CD4-positive, alpha-beta T cell treated with Interleukin-6 for 4 hours (primary cell): ENCODE data around the gene VIPAS39.

ENCODE experiments used
- DNase-seq: peaks from one replicate; pipeline ENCODE4 v3.0.0-alpha.2; 2020; ENCODE audit warnings: mixed read lengths

VIPAS39 gene

DNA sequence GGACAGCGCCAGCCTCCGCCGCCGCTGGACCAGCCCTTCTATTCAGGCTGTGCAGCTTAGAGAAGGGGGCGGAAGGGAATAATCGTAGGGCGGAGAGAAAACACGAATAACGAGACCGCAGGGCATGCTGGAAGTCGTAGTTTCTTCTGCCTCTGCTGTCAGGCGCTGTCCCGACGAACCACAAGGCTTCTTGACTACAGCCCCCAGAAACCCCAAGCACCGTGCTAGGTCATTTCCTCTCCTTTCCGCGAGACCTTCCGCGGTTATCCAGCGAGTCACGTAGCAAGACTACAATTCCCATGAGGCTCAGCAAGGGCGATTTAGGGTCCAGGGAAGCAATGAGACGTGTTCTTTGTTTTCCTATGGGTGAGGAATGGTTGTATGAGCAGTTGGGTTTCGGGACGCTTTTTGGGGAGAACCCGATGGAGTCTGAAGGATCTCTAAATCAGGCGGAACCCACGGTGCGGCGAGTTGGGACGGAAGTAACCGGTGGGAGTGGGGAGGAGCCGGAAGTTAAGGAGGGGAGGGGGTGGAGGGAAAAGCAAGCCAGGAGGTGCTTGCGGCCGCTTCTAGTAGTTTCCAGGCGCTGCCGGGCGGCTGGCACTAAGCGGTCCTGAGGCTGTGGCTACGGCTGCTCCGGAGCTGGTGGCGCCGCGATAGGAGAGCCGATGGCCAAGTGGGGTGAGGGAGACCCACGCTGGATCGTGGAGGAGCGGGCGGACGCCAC, at the start of gene VIPAS39, which contains the start of gene AHSA1:
Gene VIPAS39, minus strand, starts transcription at position 80 of the 727 bp plus-strand sequence. CDS start 3,499 bp downstream, outside the sequence.
Gene AHSA1, plus strand, starts transcription at position 572 of the 727 bp plus-strand sequence. Its CDS starts 97 bp downstream, at position 669.
- DNase-seq, result peak; percentile 93

DNA sequence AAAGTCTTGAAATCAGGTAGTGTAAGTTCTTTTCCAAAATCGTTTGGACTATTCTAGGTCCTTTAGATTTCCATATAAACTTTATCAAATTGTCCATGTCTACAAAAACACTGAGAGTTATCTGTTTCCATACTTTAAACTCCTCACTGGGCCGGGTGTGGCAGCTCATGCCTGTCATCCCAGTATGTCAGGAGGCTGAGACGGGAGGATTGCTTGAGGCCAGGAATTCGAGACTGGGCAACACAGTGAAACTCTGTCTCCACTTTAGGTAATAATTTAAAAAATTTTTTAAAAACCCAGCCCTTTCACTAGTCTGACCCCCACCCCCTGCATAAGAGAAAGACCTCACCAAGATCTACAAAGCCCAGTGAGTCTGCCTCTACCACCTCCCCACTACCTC, 47.6 kb upstream of the VIPAS39 start:
- DNase-seq, result no peak

DNA sequence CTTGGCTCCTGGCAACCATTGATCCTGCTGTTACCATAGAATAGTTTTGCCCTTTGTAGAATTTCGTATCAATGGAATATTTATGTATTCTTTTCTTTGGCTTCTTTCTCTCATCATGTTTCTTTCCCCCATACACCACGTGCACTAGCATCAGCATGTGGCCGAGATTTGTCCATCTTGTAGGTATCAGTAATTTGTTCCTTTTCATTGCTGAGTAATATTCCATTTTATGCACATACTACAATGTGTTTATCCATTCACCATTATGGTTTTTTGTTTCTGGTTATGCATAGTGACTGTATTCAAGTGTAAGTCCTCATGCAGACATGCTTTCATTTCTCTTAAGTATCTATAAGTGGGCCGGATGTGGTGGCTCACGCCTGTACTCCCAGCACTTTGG, 45.7 kb upstream of the VIPAS39 start:
- DNase-seq, result no peak

DNA sequence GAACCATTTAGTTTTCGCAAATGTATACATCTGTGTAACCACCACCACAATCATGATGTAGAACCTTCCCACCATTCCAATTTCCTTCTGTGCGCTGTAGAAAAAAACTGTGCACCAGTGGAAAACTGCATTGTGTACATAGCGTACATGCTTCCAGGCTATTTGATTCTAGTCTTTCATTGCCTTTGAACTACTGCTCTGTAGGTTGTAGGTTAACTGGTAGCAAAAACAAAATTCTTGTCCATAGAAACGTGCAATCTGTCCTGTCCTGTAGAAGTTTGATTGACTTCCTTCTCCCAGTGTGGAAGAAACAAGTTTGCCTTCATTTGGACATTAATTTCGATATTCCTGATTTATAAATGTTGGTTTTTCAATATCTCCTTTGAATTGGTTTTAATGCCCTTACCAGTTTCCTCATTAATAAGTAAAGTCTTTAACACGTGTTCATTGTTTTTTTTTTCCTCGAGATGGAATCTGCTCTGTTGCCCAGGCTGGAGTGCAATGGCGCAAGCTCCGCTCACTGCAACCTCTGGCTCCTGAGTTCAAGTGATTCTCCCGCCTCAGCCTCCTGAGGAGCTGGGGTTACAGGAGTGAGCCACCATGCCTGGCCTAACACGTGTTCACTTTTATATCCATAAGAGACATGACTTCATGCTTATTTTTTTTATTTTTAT, 44.8 kb upstream of the VIPAS39 start:
- DNase-seq, result no peak

DNA sequence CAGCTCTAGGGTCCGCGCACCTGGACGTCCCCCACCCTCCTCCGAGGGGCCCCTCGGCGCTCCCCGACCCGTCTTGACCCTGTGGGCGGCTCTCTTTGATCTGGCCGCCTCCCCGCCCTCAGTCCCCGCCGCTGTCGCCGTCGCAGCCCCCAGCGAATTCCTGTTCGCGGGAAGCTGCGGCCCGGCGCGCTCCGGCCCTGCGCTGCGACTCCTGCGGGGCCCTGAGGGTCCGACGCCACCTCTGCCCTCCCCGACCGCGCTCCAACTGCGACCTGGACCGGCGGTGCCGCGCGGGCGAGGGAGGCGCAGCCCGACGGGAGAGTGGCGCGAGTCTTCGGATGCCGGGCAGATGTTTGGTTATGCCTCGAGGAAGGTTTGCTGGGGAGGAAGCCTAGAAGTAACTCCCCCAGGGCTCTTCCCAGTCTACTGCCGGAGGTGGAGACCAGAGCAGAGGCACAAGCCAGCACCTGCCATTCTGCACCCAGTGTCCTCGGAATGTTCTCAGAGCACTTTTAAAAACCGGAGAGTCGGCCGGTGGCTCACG, 41.7 kb upstream of the VIPAS39 start:
- no peak for DNase-seq

DNA sequence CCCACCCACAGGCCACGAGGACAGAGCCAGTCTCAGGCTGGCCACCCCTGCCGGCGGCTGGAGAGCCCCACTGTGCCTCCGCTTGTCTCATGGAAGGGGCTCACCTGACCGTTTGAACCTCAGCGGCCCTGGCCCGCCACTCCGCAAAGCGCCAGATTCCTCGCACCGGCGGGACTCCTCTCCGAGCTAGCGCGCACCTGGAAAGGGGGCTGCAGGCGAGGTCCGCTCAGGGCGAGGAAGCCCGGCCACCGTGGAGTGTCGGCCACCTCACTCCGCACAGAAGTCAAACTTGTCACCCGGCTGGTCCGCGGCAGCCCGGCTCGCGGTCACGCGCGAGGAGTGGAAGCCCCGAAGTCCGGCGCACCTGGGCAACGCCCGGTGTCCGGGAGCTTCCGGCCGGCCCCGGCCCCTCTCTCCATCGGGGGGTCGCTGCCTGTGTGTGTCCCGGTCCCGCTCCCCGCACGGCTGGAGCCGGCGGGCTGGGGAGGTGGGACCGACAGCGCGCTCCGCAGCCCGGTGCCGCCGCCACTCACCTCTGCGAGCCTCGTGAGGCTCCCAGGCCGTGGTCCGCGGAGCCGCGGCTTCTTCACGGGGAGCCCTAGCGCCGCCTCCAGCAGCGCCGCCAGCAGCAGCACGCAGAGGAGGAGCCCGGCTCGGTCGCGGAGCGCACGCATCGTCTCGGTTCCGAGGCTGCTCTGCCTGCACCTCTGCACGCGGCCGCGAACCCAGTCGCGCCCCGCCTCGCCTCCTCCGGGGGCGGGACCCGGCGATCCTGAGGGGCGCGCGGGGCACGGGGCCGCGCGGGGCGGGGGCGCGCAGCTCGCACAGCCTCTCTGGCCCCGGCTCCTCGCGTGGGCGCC, 40.9 kb upstream of the VIPAS39 start, which contains the start of gene ISM2:
Gene ISM2, minus strand, starts transcription at position 697 of the 860 bp plus-strand sequence. Its CDS starts 23 bp downstream, at position 674.
- DNase-seq, result peak; percentile 36

DNA sequence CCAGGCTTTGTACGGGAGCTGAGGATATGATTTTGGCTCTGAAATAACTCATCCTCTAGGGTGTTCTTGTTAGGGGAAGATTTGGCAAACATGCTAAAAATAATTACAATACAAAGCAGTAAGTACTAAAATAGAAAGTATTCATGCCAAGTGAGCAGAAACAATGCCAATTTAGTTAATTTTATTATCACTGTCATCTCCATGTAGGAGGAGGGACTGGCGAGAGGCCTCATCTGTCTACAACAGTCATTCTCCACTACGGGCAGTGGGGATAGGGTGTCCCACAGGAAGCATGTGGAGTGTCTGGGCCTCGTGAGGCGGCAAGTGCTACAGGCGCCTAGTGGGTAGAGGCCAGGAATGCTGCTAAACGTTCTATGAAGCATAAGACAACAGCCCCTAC, 37.9 kb upstream of the VIPAS39 start:
- DNase-seq, result no peak

DNA sequence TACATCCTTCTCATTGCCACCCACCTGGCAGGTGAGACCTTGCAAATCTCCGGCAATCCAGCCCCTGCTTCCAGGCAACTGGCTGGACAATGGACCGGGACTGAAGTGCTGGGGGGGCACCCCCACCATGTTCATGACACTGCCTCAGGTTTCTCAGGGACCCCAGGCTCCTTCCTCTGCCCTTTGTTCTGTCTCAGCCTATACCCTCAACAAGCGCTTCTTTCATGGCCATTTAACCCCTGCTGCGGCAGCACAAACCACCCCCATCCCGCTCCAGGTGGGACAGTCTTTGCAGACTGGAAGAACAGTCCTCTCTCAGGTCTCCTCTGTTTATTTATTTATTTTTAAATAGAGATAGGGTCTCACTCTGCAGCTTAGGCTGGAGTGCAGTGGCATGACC, 33.7 kb upstream of the VIPAS39 start:
- DNase-seq, result no peak

DNA sequence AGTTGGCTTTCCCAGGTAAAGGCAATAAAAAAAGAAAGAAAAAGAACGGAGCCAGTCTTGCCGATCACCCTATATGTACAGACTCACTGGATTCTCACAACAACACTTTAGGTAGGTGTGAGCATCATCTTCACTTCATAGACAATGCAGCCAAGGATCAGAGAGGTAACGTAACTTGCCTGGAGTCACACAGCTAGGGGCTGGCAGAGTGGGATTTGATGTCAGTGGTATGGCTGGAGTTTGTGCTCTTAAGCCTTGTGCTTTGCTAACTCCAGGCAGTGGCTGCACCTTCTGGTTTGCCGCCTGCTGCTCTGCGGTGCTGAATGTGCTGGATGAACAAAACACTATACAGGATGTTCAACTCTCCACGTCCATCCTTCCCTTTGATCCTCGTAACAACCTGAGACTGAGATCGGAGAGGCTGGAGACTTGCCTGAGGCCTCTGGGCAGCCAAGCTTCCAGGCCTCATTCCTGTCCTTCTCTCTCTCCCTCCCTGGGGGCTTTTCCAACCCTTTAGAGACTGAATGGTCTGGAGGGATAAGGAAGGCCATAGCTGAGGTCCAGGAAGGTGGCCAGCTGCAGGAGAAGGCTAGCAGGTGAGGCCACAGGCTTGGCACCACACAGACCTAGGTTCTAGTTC, 33.1 kb upstream of the VIPAS39 start:
- DNase-seq, result no peak

DNA sequence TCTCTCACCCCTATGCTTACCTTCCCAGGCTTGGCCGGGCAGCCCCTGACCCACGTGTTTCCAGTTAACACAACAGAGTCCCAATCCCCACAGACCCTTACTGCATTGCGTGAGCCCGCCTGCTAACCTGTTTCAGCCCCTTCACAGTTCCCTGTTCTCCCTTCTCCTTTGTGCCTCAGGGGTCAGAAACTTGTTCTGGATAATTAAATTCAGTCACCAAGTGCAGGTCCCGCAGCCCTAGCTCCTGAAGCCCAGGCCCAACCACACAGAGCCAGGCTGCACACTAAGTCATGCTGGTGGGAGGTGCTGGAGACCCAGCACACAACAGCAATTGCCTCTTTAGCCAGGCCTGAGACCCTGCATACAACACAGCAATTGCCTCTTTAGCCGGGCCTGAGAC, 31.6 kb upstream of the VIPAS39 start:
- no peak for DNase-seq

DNA sequence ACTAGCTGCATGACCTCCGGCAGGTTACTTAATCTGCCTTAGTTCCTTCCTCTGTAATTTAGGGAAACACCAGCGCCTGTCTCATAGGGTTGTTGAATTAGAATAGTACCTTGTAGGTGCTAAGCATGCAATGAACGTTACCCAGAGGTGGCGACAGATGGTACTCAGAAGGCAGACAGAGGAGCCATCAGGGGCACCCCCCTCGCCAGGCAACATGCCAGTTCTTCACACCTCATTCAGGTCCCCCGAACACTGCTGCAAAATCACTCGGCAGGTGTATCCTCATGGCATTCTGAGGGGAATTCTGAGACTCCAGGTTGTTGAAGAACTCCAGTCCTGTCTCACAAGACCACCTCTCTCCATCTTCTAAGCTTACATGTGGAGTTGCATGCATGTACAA, 31.2 kb upstream of the VIPAS39 start:
- DNase-seq, result no peak

DNA sequence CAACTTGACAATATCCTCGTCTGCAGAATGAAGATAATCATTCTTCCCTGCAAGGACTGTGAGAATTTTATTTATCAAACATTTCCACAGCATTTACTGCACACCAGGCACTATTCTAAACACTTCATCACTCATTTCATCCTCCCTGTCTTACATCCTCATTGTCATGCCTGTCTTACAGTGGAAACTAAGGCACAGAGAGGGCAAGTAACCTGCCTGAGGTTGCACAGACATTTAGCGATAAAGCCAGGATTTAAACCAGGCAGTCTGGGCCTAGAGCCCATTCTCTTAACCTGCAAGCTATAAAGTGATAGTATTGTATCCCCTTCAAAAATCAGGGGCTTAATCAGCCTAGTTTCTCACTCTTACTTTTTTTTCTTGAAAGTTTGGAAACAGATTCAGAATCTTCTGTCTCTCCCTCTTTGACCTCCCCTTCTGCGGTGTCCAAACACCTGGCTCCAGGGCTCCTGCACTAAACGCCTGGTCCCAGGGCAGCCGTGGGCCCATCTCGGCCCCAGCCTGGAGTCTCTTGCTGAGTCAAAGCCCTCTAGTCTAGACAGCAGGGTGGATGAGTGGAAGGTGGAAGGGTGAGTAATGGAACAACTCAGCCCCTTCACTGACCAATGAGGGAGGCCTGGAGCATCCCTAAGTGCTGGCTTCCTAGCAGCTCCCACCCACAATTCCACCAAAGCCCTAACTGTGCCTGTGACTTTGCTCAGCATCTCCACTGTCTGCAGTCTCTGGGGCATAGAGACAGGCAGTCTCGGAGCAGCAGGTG, 28.7 kb upstream of the VIPAS39 start:
- no peak for DNase-seq

DNA sequence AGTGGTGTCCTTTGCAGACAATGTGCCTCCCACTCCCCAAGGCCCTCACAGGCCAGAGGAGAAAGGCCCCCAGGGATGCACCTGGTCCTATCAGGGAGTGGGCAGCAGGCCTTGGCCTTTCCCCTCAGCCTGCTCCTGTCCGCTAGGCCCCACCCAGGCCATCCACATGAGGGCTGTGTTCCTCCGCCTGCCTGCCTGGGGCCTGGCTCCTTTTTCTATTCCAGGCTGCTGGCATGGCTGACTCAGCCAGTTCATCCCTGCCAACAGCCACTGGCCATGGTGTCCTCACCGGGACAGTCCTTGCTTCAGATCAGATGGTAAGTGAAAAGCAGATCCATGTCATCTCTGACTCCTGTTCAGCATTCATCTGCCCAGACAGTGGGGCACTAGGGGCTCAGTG, 27.9 kb upstream of the VIPAS39 start:
- DNase-seq, result no peak

DNA sequence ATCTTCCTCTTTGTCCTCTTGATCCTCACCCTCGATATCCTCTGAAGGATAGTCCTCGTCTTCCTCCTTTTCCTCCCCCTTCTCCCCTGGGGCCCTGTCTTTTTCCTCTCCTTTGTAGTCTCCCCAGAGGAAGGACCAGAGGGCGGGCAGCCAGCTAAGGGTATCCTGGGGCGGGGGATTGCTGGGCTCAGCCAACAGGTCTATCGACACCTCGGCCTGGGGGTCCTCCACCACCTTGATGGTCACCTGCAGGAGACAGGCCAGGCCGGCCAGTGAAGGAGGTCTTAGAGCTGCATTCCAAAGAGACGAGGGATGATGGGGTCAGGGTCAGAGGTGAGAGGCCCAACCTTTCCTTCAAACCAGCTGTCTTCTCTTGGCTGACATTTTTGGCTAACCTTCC, 25.0 kb upstream of the VIPAS39 start:
- no peak for DNase-seq

DNA sequence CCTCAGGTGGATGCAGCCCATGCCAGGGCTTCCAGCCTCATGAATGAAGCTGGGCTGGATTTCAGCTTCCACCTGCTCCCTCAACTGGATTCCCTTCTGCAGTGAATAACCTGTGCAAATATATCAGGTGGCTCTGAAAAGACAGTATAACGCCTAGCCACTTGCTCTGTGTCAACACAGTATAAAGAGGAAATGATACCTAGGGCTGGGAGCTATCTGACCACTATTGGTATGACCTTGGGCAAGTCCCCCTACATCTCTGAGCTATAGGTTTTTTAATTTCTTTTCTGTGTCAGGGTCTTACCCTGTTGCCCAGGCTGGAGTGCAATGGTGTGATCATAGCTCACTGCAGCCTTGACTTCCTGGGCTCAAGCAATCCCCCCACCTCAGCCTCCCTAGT, 21.4 kb upstream of the VIPAS39 start:
- no peak for DNase-seq

DNA sequence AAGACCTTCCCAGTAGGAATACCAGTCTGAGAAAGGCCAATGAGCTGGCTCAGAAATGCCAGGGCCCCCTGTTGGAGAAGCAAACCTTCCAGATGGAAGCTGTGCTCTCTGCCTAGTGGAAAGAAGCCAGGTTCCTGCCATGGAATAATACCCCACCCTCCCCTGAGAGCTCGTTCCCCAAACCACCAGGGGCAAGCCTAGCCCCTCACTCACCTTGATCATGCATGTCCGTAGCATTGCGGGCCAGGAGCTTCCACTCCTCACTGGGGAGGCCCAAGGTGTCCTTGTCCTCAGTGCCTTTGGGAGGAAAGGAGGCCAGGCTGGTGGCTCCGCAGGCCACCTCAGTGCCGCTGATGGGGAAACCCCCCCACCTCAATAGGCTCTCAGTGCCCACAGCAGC, 20.6 kb upstream of the VIPAS39 start:
- no peak for DNase-seq

DNA sequence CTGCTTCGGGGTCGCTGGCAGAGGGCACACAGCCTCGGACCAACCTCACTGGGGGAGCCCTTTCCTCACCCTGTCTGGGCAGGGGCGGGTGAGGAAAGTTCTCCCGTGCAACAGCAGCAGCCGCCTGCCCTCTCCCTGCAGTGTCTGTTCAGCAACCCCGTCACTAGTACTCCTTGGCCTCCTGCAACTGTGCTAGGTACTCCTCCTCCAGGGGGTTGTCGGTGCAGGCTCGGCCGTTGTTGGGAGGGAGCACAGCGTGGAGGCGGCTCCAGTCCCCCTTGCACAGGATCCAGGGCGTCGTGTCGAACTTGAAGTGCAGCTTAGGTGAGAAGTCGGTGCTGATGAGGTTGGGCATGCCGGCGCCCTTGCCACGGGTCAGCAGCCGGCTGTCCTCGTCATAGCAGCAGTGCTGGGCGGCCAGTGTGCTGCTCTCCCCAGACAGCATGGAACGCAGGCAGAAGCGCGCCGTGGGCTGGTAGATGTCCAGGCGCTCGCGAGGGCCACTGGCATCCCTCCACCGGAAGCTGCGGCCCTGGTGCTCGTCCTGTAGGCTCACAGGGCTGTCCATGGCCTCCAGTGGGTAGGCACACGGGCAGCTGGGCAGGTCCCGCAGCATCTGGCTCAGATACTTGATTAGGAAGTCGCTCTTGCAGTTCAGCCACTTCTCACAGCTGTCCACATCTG, 18.2 kb upstream of the VIPAS39 start:
- no peak for DNase-seq

DNA sequence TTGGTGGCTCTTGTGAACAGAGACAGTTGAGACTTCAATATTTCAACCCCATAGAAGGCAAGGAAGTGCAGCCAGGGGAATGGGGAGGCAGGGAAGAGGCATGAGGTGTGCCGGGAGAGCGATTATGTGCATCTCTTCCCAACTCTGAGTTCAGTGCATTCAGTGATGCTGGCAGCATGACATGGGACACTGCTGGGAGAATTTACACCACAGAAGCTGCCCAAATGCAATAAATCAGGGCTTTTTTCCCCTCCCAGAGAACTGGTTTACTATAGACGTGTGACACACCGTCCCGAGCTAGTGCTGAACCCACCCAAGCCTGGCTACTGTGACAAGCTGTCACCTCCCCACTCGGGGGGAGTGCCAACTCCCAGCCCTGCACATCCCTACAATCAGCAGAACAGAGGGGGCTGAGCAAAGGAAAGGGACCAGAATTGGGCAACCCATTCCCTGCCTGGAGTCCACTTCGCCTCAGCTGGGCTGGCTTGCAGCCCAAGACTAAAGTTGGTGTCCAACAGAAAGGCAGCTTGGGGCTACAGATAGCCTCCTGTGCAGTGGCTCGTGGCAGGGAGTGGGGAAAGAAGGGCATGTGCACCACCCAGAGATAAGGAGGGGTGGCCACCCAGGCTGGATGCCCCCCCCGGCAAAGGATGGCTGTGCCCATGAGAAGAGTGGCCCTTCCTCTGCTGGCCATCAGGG, 17.2 kb upstream of the VIPAS39 start:
- DNase-seq, result no peak

DNA sequence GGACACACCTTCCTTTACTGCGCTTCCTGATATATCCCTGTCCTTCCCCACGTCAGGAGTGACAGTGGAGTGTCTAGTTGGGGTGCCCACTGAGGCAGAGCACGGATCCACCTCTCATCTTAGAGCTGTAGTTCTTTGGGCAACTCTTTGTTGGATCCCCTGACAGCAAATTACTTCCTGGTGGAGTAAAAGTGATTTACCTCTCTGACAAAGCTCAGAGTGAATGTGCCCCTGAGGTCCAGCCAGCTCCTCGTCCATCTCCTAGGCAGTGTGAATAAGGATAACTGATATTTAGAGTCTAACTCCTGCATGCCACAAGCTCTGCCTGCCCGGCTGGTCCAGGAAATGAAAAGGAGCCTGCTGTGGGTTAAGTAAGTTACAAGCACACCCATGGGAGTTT, 16.5 kb upstream of the VIPAS39 start:
- no peak for DNase-seq

DNA sequence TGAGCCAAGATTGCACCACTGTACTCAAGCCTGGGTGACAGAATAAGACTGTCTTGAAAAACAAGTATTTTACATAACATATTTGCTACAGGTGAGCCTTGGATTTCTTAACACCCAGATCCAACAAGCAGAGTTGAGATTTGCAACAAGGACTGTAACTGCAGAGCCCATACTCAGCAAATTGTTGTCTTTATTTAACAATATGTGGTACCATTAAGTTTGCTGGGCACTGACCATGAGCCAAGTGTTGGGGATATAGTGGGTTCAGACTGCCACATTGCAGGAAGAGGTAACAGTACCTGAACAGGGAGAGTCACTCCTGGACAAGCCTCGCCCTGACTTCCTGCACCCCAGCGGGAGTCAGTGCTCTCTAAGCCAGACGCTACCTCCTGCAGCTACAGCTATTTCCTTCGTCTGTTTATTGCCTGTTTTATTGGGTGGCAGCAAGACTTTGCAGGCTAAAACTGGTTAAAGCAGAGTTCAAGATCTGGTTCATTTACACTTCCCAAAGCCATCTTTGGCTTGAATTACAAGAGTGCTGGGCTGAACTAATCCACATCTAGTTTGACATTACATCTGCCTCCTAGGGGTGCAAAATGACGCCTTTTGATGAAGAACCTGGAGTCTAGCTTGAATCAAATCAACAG, 12.9 kb upstream of the VIPAS39 start:
- DNase-seq, result no peak
